Heart left ventricle (tissue), 13 donors: Measurements from ENCODE around the gene TUBA8.

Experiments used
- POLR2A ChIP-seq, 2 donors: fragments of 450-650 bp; IDR thresholded peaks; one replicate each; pipeline ENCODE4 v1.6.1; 2017; ENCODE audit warnings: antibody characterized with exemption in 2 of 2, mild to moderate bottlenecking in 2 of 2, moderate library complexity in 2 of 2
- TF ChIP-seq, protein P1 (sequence below), 12 donors: fragments of 200-600 bp; sonication (generic) in 4 of 12; IDR thresholded peaks; one replicate each; pipeline versions ENCODE4 v1.5.0 to v1.8.0; 2018 to 2022; ENCODE audit warnings: antibody characterized with exemption in 12 of 12, mild to moderate bottlenecking in 5 of 12
- donor health status: ischemic (EF 13 %, LVEDD 7.1; RV severe dilation, severe dysfunction).
- donor health status: DM: no; HTN: yes; CAD: no.
- donor health status: DM: no; HTN: no; CAD: no.
- donor health status: ischemic (EF 25% LVEDD 6.9; RV normal size, moderate dysfunction).
- donor health status: ischemic (EF 25% LVEDD 5.7; RV mildly dilated, moderate dysfunction).
- donor health status: ischemic (EF 35%, LVEDD 5.7; RV mildly dilated, moderate dysfunction).
- donor health status: nonischemic (EF 11% LVEDD 7.7; RV severe dilation, severe dysfunction).
- donor health status: DM: yes; HTN: yes; CAD: no.
- donor health status: PGD.
- donor health status: ischemic (EF 29% LVEDD 5.4; RV normal size, mild dysfunction).
- donor health status: nonischemic (EF 23%, LVEDD 6.1; RV moderate dilation, normal function).

DNA sequence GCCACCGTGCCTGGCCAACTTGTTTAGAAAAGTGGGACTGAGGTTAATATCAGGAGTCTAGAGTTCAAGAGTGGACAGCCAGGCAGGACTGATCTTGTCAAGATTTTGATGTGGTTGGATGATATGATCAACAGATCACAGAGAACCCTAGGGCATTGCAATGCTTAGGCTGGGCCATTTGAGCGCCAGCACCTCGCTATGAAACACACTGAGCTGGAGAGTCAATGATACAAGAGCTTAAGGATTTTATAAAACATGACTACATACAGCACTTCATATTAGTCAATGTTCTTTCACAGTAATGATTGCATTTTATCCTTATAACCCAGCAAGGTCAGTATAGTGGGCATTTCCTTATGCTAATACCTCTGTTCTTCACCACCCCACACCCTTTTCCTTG, 48.2 kb upstream of the TUBA8 start:
- TF ChIP-seq, protein P1, sequence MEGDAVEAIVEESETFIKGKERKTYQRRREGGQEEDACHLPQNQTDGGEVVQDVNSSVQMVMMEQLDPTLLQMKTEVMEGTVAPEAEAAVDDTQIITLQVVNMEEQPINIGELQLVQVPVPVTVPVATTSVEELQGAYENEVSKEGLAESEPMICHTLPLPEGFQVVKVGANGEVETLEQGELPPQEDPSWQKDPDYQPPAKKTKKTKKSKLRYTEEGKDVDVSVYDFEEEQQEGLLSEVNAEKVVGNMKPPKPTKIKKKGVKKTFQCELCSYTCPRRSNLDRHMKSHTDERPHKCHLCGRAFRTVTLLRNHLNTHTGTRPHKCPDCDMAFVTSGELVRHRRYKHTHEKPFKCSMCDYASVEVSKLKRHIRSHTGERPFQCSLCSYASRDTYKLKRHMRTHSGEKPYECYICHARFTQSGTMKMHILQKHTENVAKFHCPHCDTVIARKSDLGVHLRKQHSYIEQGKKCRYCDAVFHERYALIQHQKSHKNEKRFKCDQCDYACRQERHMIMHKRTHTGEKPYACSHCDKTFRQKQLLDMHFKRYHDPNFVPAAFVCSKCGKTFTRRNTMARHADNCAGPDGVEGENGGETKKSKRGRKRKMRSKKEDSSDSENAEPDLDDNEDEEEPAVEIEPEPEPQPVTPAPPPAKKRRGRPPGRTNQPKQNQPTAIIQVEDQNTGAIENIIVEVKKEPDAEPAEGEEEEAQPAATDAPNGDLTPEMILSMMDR (IDR thresholded peaks at IDR 0.05): no peak
- no peak for TF ChIP-seq POLR2A (IDR thresholded peaks at IDR 0.05)
